Dendritic cell treated with granulocyte-macrophage colony-stimulating factor and Interleukin-4, amounts not matched to agents 40 ng/mL and 50 ng/mL, for 4 days (primary cell): ENCODE measurements around the gene ZNF182.
A peak's percentile ranks its signal among the peaks of the same experiment; 100 is the strongest.
"Not testable (repeated sequence)": the region's sequence is repeated elsewhere in the genome, so short reads cannot be mapped to it uniquely, and the experiment has no call there.

ENCODE experiments used
- H3K27ac Mint-ChIP-seq: one replicate; pipeline ENCODE4 v1.8.0; 2022; ENCODE audit warnings: mild to moderate bottlenecking, mixed read lengths
- H3K27me3 Mint-ChIP-seq: one replicate; pipeline ENCODE4 v1.8.0; 2022; ENCODE audit warnings: mild to moderate bottlenecking, mixed read lengths
- H3K36me3 Mint-ChIP-seq: one replicate; pipeline ENCODE4 v1.8.0; 2022; ENCODE audit warnings: low read depth, mixed read lengths
- H3K4me1 Mint-ChIP-seq: one replicate; pipeline ENCODE4 v1.8.0; 2022; ENCODE audit warnings: low read depth, mixed read lengths
- H3K4me3 Mint-ChIP-seq: one replicate; pipeline ENCODE4 v1.8.0; 2022; ENCODE audit warnings: mild to moderate bottlenecking, moderate library complexity, mixed read lengths
- H3K9me3 Mint-ChIP-seq: one replicate; pipeline ENCODE4 v1.8.0; 2022; ENCODE audit warnings: mixed read lengths
- intact Hi-C: fragments of 100-400 bp; cut with micrococcal nuclease; formaldehyde crosslinking; loops from one replicate; pipeline ENCODE4 v1.15.0; 2022

The ZNF182 gene

DNA sequence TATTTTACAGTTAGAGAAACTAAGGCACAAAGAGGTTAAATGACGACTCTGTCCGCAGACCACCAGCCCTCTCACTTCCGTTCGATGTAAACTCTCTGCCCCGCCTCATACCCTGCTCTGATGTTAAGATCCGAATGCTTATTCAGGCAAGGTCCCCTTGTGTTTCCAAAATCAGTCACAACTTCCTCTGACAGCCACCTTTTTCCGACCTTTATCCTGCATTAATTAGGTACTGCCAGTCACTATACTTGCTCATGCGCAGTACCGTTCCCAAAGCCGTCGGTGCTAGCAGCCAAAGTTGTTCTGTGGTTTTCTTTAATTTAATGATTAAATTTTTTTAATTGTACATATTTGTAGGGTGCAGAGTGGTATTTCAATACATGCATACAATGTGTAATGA is 16.7 kb upstream of the ZNF182 start:
- peak overlapping the region; percentile 98 for H3K27ac Mint-ChIP-seq
- H3K36me3 Mint-ChIP-seq, H3K4me3 Mint-ChIP-seq, H3K4me1 Mint-ChIP-seq, H3K27me3 Mint-ChIP-seq, H3K9me3 Mint-ChIP-seq: not testable (repeated sequence)
- intact Hi-C loops, result loop anchor here (2.0 to 10.0 kb wide), 3 partner anchors 184 to 456 kb away; partner anchors contain the start of genes ARAF, ELK1, UXT and ZNF81

GRCh38 chrX:48019892-48020291 is 16.1 kb upstream of the ZNF182 start:
- intact Hi-C loops, result loop anchor here (2.0 to 10.0 kb wide), 3 partner anchors 183 to 455 kb away; partner anchors contain the start of genes ARAF, ELK1, UXT and ZNF81
- H3K36me3 Mint-ChIP-seq, H3K27me3 Mint-ChIP-seq: not testable (repeated sequence)

DNA sequence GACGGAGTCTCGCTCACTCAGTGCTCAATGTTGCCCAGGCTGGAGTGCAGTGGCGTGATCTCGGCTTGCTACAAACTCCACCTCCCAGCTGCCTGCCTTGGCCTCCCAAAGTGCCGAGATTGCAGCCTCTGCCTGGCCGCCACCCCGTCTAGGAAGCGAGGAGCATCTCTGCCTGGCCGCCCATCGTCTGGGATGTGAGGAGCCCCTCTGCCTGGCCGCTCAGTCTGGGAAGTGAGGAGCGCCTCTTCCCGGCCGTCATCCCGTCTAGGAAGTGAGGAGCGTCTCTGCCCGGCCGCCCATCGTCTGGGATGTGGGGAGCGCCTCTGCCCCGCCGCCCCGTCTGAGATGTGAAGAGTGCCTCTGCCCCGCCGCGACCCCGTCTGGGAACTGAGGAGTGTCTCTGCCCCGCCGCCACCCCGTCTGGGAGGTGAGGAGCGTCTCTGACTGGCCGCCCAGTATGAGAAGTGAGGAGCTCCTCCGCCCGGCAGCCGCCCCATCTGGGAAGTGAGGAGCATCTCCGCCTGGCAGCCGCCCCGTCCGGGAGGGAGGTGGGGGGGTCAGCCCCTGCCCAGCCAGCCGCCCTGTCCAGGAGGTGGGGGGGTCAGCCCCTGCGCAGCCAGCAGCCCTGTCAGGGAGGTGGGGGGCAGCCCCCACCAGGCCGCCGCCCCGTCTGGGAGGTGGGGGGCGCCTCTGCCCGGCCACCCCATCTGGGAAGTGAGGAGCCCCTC is 13.0 kb upstream of the ZNF182 start:
- intact Hi-C loops, H3K27me3 Mint-ChIP-seq, H3K4me3 Mint-ChIP-seq, H3K9me3 Mint-ChIP-seq, H3K27ac Mint-ChIP-seq, H3K36me3 Mint-ChIP-seq, H3K4me1 Mint-ChIP-seq: not testable (repeated sequence)

More at GRCh38 chrX:48019892-48020291, 16.1 kb upstream of the ZNF182 start:
- H3K27ac Mint-ChIP-seq, H3K4me3 Mint-ChIP-seq, H3K9me3 Mint-ChIP-seq, H3K4me1 Mint-ChIP-seq: not testable (repeated sequence)

- H3K27me3 Mint-ChIP-seq, H3K4me3 Mint-ChIP-seq, H3K27ac Mint-ChIP-seq, H3K9me3 Mint-ChIP-seq, H3K36me3 Mint-ChIP-seq, intact Hi-C loops, H3K4me1 Mint-ChIP-seq: not testable (repeated sequence)
Measured at GRCh38 chrX:48009445-48009960, 5.7 kb upstream of the ZNF182 start.

- intact Hi-C loops, H3K27me3 Mint-ChIP-seq, H3K9me3 Mint-ChIP-seq, H3K4me3 Mint-ChIP-seq, H3K27ac Mint-ChIP-seq: not testable (repeated sequence)
- peaks cover 12% of the 10 kb centered on the region for H3K4me1 Mint-ChIP-seq
- H3K36me3 Mint-ChIP-seq, result peaks cover 16% of the 10 kb centered on the region
Measured at GRCh38 chrX:48006688-48007087, 2.9 kb upstream of the ZNF182 start, which contains the start of gene SPACA5. SPACA5 (plus strand) TSS chrX:48006988; CDS start chrX:48007803, 815 bp downstream.

DNA sequence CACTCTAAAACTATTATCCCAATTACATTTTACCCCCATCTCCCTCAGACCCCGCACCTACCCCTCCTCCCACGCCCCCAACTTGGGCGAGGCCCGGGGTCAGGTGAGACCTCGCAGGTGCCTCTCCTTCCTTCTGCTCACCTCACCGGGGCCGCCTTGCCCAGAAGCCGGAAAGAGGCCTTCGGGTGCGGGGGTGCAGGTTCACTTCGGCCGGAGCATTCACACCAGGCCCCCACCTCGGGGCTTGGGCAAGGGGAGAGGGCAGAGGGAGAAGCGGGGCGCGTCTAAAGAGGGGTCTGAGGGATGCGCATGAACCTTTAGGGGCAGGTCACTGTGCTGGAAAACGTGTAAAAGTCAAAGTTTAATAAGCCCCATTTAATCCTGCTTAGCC is 427 bp downstream of the ZNF182 start:
- peaks cover 12% of the 10 kb centered on the region for H3K4me1 Mint-ChIP-seq
- intact Hi-C loops, result no loop called here
- no peaks in the 10 kb centered on the region for H3K9me3 Mint-ChIP-seq
- H3K36me3 Mint-ChIP-seq, result peaks cover 36% of the 10 kb centered on the region
- peak overlapping the region; percentile 97 for H3K27ac Mint-ChIP-seq
- H3K4me3 Mint-ChIP-seq, result peak overlapping the region; percentile 95
- H3K27me3 Mint-ChIP-seq, result no peaks in the 10 kb centered on the region

- intact Hi-C loops, result no loop called here
- no peak overlapping the region for H3K4me3 Mint-ChIP-seq
- no peaks in the 10 kb centered on the region for H3K27me3 Mint-ChIP-seq
- H3K9me3 Mint-ChIP-seq, result no peaks in the 10 kb centered on the region
- peak overlapping the region; percentile 97 for H3K27ac Mint-ChIP-seq
- peaks cover 40% of the 10 kb centered on the region for H3K36me3 Mint-ChIP-seq
- peaks cover 12% of the 10 kb centered on the region for H3K4me1 Mint-ChIP-seq
Measured at GRCh38 chrX:48002929-48003328, 860 bp downstream of the ZNF182 start.

- H3K27me3 Mint-ChIP-seq, result no peaks in the 10 kb centered on the region
- H3K27ac Mint-ChIP-seq, result no peak overlapping the region
- peaks cover 12% of the 10 kb centered on the region for H3K4me1 Mint-ChIP-seq
- intact Hi-C loops, result no loop called here
- H3K9me3 Mint-ChIP-seq, result no peaks in the 10 kb centered on the region
- H3K4me3 Mint-ChIP-seq, result no peak overlapping the region
- peaks cover 46% of the 10 kb centered on the region for H3K36me3 Mint-ChIP-seq
Measured at GRCh38 chrX:48002319-48002718, 1.5 kb downstream of the ZNF182 start.

DNA sequence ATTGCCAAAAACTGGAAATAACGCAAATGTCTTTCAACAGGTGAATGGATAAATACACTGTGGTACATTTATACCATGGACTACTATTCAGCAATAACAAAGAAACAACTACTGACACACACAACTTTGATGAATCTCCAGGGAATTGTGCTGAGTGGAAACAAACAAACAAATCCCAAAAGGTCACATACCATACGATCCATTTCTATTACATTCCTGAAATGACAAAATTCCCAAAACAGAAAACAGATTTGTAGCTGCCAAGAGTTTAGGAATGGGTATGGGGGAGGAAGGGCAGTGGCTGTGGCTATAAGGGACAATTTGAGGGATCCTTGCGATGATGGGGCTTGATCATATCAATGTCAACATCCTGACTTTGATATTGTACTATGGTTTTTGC is 2.5 kb downstream of the ZNF182 start:
- H3K27ac Mint-ChIP-seq, result no peak overlapping the region
- no peak overlapping the region for H3K4me3 Mint-ChIP-seq
- no peaks in the 10 kb centered on the region for H3K27me3 Mint-ChIP-seq
- no peaks in the 10 kb centered on the region for H3K9me3 Mint-ChIP-seq
- H3K4me1 Mint-ChIP-seq, result peaks cover 12% of the 10 kb centered on the region
- intact Hi-C loops, result no loop called here
- peaks cover 57% of the 10 kb centered on the region for H3K36me3 Mint-ChIP-seq

DNA sequence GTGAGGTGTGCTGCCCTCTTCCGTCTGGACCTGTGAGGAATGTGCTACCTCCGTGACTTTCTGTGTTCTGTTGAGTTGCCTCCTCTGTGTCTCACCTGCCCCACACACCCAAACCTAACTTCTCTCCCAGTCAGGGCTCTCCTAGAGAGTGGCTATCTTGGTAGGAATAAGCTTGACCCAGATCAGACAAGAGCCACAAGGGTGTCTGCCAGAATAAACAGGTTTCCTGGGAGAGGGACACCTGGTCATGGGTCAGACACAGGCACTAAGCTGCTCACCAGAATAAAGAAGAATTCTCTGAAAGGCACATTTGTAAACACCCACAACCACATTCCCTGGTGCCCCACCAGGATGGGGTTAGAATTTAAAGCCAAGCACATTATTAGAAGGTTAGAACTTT is 11.1 kb downstream of the ZNF182 start:
- no peak overlapping the region for H3K4me3 Mint-ChIP-seq
- peaks cover 18% of the 10 kb centered on the region for H3K4me1 Mint-ChIP-seq
- intact Hi-C loops, result no loop called here
- H3K36me3 Mint-ChIP-seq, result peaks cover 92% of the 10 kb centered on the region
- H3K27me3 Mint-ChIP-seq, result no peaks in the 10 kb centered on the region
- peaks cover 38% of the 10 kb centered on the region for H3K9me3 Mint-ChIP-seq
- H3K27ac Mint-ChIP-seq, result no peak overlapping the region

GRCh38 chrX:47992095-47992380 is 11.8 kb downstream of the ZNF182 start:
- Mint-ChIP-seq H3K9me3 (peaks cover 42% of the 10 kb centered on the region), H3K27me3 (no peaks in the 10 kb centered on the region)

GRCh38 chrX:47991263-47992094 is 12.3 kb downstream of the ZNF182 start:
- Mint-ChIP-seq H3K4me3 (no peak overlapping the region), H3K27me3 (no peaks in the 10 kb centered on the region), H3K27ac (peak overlapping the region; percentile 30), H3K9me3 (peaks cover 48% of the 10 kb centered on the region), H3K4me1 (peaks cover 18% of the 10 kb centered on the region), H3K36me3 (peaks cover 92% of the 10 kb centered on the region)
- intact Hi-C loops, result no loop called here

More at GRCh38 chrX:47992095-47992380, 11.8 kb downstream of the ZNF182 start:
- intact Hi-C loops, result no loop called here
- Mint-ChIP-seq H3K4me1 (peaks cover 18% of the 10 kb centered on the region), H3K4me3 (no peak overlapping the region), H3K27ac (peak overlapping the region; percentile 30), H3K36me3 (peaks cover 92% of the 10 kb centered on the region)

- intact Hi-C loops, result no loop called here
- peaks cover 74% of the 10 kb centered on the region for H3K36me3 Mint-ChIP-seq
- no peak overlapping the region for H3K27ac Mint-ChIP-seq
- no peaks in the 10 kb centered on the region for H3K4me1 Mint-ChIP-seq
- no peak overlapping the region for H3K4me3 Mint-ChIP-seq
- H3K27me3 Mint-ChIP-seq, result no peaks in the 10 kb centered on the region
- peaks cover 77% of the 10 kb centered on the region for H3K9me3 Mint-ChIP-seq
Measured at GRCh38 chrX:47976254-47977151, 27.3 kb downstream of the ZNF182 start.
